ENCODE data around the gene PRKG1.

- TF ChIP-seq TAF1 (IDR thresholded peaks at IDR 0.05; ENCODE audit: low read depth, low read length) (no peak), POLR2AphosphoS5 (IDR thresholded peaks at IDR 0.05; ENCODE audit: low read depth, low read length) (no peak), POLR2A (IDR thresholded peaks at IDR 0.05; ENCODE audit: low read depth, low read length) (no peak), PAX5 (IDR thresholded peaks at IDR 0.05; ENCODE audit: insufficient read depth, low read length, severe bottlenecking) (no peak), SPI1 (IDR thresholded peaks at IDR 0.05; ENCODE audit: low read depth, low read length) (no peak), POU2F2 (IDR thresholded peaks at IDR 0.05; ENCODE audit: low read depth, low read length) (no peak)
Observed at GRCh38 chr10:51348622-51349021, 274.3 kb downstream of the PRKG1 start.

Measured in GM12891 (cell line).